ENCODE measurements around the gene HOXD3. TPM values are rescaled to one million over a fixed set of nuclear protein-coding genes. Genes with fewer than 3 reads are reported as not detected.

The HOXD3 gene
- total RNA-seq, 1 donor from 2014 or later, result 0.30 TPM

- ATAC-seq (no peak), DNase-seq (ENCODE audit: missing footprints) (no peak)
- intact Hi-C loops (cut with DNase I), result no loop called here
These were observed 30.2 kb downstream of the HOXD3 start for GRCh38 chr2:176187200-176187898.

DNA sequence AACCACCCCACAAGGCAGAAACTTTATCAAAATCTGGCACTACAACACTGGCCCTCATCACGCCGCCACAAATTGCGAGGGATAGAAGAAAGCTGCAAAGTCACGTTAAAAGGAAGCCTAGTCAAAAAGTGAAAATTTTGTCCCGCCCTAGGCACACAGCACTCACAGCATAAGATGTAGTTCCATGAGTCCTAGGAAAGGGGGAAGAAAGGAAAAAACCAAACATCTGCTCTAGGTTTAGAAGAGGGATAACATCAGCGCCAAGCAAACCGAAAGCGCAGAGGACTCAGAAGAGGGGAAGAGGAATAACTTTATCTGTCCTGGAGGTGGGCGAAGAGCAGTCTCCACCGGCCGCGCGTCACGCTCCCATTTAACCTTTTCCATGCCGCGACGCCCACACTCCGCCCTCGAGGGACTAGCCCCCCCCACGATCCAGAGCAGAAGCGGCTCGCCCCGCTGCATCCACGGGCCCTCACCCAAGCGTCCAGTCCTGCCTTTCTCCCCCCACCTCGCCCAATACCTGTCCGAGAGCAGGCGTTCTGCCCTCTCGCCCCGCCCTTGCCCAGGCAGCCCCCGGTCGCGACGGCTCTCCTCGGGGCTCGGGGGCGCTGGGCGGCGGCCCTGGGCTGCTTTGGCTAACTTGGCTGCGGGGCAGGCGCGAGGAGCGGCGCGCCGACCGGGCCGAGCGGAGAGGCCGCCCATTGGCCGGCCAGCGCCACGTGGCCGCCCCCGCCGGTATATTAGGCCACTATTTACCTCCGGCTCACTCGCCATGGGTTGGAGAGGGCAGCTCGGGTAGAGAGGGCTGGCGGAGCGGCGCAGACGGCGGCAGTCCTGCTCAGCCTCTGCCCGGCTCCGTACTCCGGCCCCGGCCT lies 31.0 kb downstream of the HOXD3 start, which contains the start of gene HOXD1:
Gene HOXD1, plus strand, starts transcription at position 770 of the 875 bp plus-strand sequence. CDS start 134 bp downstream, outside the sequence.
- intact Hi-C loops (cut with DNase I), result no loop called here
- DNase-seq (ENCODE audit: missing footprints), result no peak
- ATAC-seq, result no peak

DNA sequence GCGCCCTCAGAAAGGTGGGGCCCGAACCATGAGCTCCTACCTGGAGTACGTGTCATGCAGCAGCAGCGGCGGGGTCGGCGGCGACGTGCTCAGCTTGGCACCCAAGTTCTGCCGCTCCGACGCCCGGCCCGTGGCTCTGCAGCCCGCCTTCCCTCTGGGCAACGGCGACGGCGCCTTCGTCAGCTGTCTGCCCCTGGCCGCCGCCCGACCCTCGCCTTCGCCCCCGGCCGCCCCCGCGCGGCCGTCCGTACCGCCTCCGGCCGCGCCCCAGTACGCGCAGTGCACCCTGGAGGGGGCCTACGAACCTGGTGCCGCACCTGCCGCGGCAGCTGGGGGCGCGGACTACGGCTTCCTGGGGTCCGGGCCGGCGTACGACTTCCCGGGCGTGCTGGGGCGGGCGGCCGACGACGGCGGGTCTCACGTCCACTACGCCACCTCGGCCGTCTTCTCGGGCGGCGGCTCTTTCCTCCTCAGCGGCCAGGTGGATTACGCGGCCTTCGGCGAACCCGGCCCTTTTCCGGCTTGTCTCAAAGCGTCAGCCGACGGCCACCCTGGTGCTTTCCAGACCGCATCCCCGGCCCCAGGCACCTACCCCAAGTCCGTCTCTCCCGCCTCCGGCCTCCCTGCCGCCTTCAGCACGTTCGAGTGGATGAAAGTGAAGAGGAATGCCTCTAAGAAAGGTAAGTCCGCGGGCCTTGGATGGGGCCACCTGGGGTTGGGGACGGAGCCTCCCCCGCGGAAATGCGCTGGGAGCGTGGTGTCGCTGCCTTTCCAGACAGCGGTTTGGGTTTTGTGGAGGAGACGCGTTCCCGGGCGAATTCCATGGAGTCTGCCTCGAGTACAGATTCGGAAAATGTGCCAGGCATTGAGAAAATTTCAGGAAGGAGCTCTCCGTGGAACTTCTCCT lies 31.9 kb downstream of the HOXD3 start:
- ATAC-seq (no peak), DNase-seq (ENCODE audit: missing footprints) (no peak)
- intact Hi-C loops (cut with DNase I), result no loop called here

- no peak for DNase-seq (ENCODE audit: missing footprints)
- peak; percentile 37 for ATAC-seq
- intact Hi-C loops (cut with DNase I), result no loop called here
These were observed 32.9 kb downstream of the HOXD3 start for GRCh38 chr2:176189681-176190641.

DNA sequence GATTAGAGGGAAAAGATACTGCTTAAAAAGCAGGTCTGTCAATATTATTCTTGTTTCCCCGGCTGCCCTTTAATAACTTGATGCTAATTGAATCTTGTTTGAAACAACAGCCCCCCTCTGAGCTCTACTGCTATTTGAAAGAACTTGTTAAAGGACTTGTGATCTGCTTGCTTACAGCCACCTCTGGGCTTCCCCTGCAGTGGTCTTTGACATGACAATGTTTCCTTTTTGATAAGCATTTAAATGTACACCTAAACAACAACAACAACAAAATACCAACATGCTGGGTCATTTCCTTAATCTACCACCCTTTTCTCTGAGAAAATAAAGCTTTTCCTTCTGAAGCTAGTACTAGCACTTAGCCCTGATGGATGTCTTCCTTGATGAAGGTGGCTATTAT lies 35.2 kb downstream of the HOXD3 start:
- ATAC-seq, result no peak
- DNase-seq (ENCODE audit: missing footprints), result no peak
- intact Hi-C loops (cut with DNase I), result no loop called here

DNA sequence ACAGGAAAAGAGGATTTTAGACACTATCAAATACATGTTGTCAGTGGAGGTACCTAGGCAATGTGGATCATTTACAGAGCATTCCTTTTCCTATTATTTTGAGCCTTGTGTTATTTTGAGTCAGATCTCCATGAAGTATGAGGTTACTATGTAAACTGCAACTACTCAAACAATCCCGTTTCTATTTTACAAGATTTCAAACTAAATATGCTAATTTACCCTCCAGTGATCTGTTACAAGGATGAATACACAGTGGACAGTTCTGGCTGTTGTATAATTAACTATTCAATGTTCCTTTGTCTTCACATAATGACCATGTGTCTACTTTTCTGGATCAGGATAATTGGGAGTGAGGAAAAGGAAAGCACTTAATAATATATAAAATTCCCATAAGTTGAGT lies 35.9 kb downstream of the HOXD3 start:
- intact Hi-C loops (cut with DNase I), result no loop called here
- no peak for ATAC-seq
- DNase-seq (ENCODE audit: missing footprints), result no peak

DNA sequence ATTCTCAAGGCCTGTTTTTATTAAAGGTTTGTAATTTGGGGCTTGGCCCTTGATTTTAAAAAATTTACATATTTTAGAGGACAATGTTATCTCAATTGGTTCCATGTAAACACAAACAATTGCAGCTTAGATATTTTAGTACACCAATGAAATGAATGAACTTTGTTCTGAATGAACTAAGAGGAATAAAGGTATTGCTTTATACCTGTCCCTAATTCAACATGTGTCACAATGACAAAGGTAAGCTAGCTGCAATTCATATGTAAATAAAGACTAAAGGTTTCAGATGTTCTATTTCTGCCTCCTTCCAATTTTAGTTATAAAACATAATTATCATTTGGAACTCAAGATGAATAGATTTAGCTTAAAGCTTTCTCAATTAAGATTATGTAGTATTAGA lies 42.8 kb downstream of the HOXD3 start:
- no peak for ATAC-seq
- intact Hi-C loops (cut with DNase I), result no loop called here
- no peak for DNase-seq (ENCODE audit: missing footprints)

GRCh38 chr2:176200971-176201370 lies 43.9 kb downstream of the HOXD3 start:
- ATAC-seq (no peak), DNase-seq (ENCODE audit: missing footprints) (no peak)
- intact Hi-C loops (cut with DNase I), result no loop called here

DNA sequence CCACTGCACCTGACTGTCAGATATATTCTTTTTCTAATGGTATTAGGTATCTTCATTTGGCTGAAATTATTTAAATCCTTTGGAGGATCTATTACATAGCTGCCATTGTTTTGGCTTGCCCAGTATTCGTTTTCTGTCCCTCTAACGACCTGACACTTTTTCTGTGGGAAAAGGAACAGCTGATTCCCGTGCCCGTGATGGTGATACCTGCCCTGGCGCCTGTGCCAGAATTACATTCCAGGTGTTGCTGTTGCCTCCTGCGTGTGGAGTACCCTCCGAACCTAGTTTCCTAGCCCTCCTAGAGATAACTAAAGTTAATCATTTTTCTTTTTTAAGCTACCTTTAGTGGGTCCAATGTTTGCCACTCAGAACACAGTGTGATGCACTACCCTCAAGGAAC lies 45.4 kb downstream of the HOXD3 start:
- ATAC-seq, result no peak
- intact Hi-C loops (cut with DNase I), result no loop called here
- no peak for DNase-seq (ENCODE audit: missing footprints)

GRCh38 chr2:176205126-176205525 lies 48.0 kb downstream of the HOXD3 start:
- DNase-seq (ENCODE audit: missing footprints) (no peak), ATAC-seq (no peak)
- intact Hi-C loops (cut with DNase I), result no loop called here

DNA sequence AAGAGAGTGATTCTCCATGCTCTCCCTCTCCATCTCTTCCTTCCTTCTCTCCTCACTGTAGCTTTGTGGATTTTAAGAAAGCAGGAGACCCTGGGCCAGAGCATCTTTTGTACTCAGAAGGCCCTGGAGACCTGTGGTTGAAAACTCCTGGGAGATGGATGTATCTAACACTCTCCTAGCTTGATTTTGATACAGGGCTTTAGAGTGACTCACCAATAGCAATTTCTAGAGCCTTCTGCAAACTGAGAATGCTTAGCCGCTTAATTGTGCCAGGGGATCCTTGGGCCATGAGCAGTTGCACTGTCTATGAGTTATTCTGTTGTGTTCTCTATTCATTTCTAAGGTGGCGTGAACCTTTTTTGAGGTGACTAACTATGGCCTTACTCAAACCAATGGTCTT lies 49.0 kb downstream of the HOXD3 start:
- no peak for ATAC-seq
- intact Hi-C loops (cut with DNase I), result no loop called here
- no peak for DNase-seq (ENCODE audit: missing footprints)

DNA sequence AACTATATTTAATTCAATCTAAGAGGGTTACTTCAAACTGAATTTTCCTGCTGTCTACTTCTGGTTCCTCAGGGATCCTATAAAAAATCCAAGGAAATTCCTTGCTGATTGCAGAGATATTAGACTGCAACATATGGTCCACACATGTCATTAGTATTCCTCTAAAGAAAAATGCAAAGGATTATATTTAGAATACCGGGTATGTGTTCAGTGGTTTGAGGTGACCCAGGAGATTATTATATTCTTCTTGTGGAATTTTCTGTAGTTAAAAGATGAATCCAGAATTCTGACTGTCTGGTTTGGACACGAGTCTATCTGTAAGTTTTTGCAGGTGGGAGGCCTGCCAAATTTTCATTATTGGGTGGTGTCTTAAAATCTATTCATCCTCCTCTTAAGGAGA lies 49.6 kb downstream of the HOXD3 start:
- ATAC-seq, result no peak
- intact Hi-C loops (cut with DNase I), result no loop called here

GRCh38 chr2:176211110-176211509 lies 54.0 kb downstream of the HOXD3 start:
- intact Hi-C loops (cut with DNase I), result no loop called here
- ATAC-seq, result no peak
- DNase-seq (ENCODE audit: missing footprints), result no peak

More for the DNA sequence above, 49.6 kb downstream of the HOXD3 start:
- no peak for DNase-seq (ENCODE audit: missing footprints)

GRCh38 chr2:176212276-176212675 lies 55.2 kb downstream of the HOXD3 start:
- DNase-seq (ENCODE audit: missing footprints) (no peak), ATAC-seq (no peak)
- intact Hi-C loops (cut with DNase I), result no loop called here

DNA sequence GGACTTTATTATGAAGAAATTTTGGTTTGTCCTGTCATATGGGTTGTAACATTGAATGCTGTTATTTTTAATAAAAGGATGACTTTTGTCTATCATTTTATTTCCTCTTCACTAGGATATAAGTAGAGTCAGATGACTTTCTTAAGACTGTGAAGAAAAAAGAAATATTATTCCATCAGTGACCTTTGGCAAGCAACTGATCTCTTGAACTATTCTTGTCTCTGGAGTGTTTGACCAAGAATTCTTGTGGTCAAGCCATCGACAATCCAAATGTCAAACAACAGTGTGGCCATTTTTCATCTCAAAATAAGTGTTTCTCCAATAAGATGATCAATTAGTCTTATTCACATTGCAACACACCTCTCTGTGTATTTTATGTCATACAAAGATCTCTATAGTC lies 56.3 kb downstream of the HOXD3 start:
- DNase-seq (ENCODE audit: missing footprints) (no peak), ATAC-seq (no peak)
- intact Hi-C loops (cut with DNase I), result no loop called here
